Osteoblast (primary cell): ENCODE results near the gene ATM. TPM values are rescaled to one million over a fixed set of nuclear protein-coding genes. Genes with fewer than 3 reads are reported as not detected.

Experiments used
- DNase-seq: peaks from one replicate; pipeline ENCODE4 v3.0.0; 2011; ENCODE audit warnings: low spot score, mixed read lengths; ENCODE audit not compliant: insufficient read length; ENCODE audit errors: missing footprints
- H2AFZ ChIP-seq: 2 replicates; pipeline ENCODE4 v1.6.0; 2011; ENCODE audit warnings: mild to moderate bottlenecking, low read length
- H3K27ac ChIP-seq: 2 replicates; pipeline ENCODE4 v1.5.1; 2011; ENCODE audit warnings: mild to moderate bottlenecking, low read depth, low read length, moderate library complexity
- H3K27me3 ChIP-seq: 2 replicates; pipeline ENCODE4 v1.6.0; 2012; ENCODE audit warnings: mild to moderate bottlenecking, control low read depth, inconsistent platforms, low read length, moderate library complexity; ENCODE audit not compliant: insufficient read depth
- H3K36me3 ChIP-seq: 2 replicates; pipeline ENCODE4 v1.5.1; 2011; ENCODE audit warnings: mild to moderate bottlenecking, low read length, control low read depth, moderate library complexity; ENCODE audit not compliant: insufficient read depth
- H3K4me1 ChIP-seq: 2 replicates; pipeline ENCODE4 v1.5.1; 2011; ENCODE audit warnings: mild to moderate bottlenecking, low read length, control low read depth, moderate library complexity; ENCODE audit not compliant: insufficient read depth
- H3K4me2 ChIP-seq: 2 replicates; pipeline ENCODE4 v1.6.0; 2011; ENCODE audit warnings: mild to moderate bottlenecking, low read length; ENCODE audit not compliant: insufficient read depth
- H3K4me3 ChIP-seq: fragments of 200-600 bp; sonication (generic); 3 replicates; pipeline ENCODE4 v1.5.1; 2012; ENCODE audit warnings: mild to moderate bottlenecking, low read length, inconsistent platforms; ENCODE audit not compliant: insufficient read depth
- H3K79me2 ChIP-seq: 2 replicates; pipeline ENCODE4 v1.6.0; 2012; ENCODE audit warnings: mild to moderate bottlenecking, low read length, control low read depth, inconsistent platforms; ENCODE audit not compliant: insufficient read depth
- H3K9me3 ChIP-seq: 2 replicates; pipeline ENCODE4 v1.5.1; 2011; ENCODE audit warnings: low read depth, low read length, control low read depth
- H4K20me1 ChIP-seq: 2 replicates; pipeline ENCODE4 v1.6.0; 2012; ENCODE audit warnings: mild to moderate bottlenecking, low read length, control low read depth; ENCODE audit not compliant: insufficient read depth
- CTCF ChIP-seq: IDR thresholded peaks from 2 replicates; pipeline ENCODE4 v1.5.1; 2011; ENCODE audit warnings: mild to moderate bottlenecking, low read depth, low read length, moderate library complexity; ENCODE audit errors: extremely low read depth
- total RNA-seq: library from RNA; depleted of rRNA; stranded (reverse); fragments of >200 nt; gene quantifications from 2 replicates; pipeline ENCODE4 v1.2.3, GENCODE V29; 2012

The ATM gene
- total RNA-seq, 1 donor = 172 TPM

- H3K4me1 ChIP-seq = no peaks in the 10 kb centered on the region
- H3K27ac ChIP-seq = no peak overlapping the region
- H2AFZ ChIP-seq = no peak overlapping the region
- H3K27me3 ChIP-seq = no peaks in the 10 kb centered on the region
- no peak overlapping the region for H3K4me2 ChIP-seq
- TF ChIP-seq CTCF = no peak
- H3K9me3 ChIP-seq = peaks cover 2% of the 10 kb centered on the region
- DNase-seq = no peak
- H3K79me2 ChIP-seq = peaks cover 59% of the 10 kb centered on the region
- no peak overlapping the region for H3K4me3 ChIP-seq
- peaks cover 3% of the 10 kb centered on the region for H4K20me1 ChIP-seq
- H3K36me3 ChIP-seq = peaks cover 18% of the 10 kb centered on the region
These were observed 15.2 kb upstream of the ATM start for GRCh38 chr11:108207683-108208060.

GRCh38 chr11:108210441-108210840 lies 12.4 kb upstream of the ATM start:
- Histone ChIP-seq H3K36me3 (peaks cover 18% of the 10 kb centered on the region), H3K4me1 (no peaks in the 10 kb centered on the region), H3K27me3 (no peaks in the 10 kb centered on the region), H3K4me2 (no peak overlapping the region), H4K20me1 (peaks cover 3% of the 10 kb centered on the region), H3K27ac (no peak overlapping the region), H3K4me3 (no peak overlapping the region), H3K79me2 (peaks cover 75% of the 10 kb centered on the region), H2AFZ (no peak overlapping the region), H3K9me3 (peaks cover 2% of the 10 kb centered on the region)
- no peak for TF ChIP-seq CTCF
- no peak for DNase-seq

- Histone ChIP-seq H3K79me2 (peaks cover 79% of the 10 kb centered on the region), H3K27ac (no peak overlapping the region), H4K20me1 (no peaks in the 10 kb centered on the region), H3K4me3 (no peak overlapping the region), H3K4me2 (no peak overlapping the region), H3K4me1 (peaks cover 3% of the 10 kb centered on the region), H2AFZ (no peak overlapping the region), H3K36me3 (peaks cover 4% of the 10 kb centered on the region), H3K27me3 (no peaks in the 10 kb centered on the region), H3K9me3 (no peaks in the 10 kb centered on the region)
- TF ChIP-seq CTCF = no peak
- no peak for DNase-seq
These were observed 9.1 kb upstream of the ATM start for GRCh38 chr11:108213784-108214183.

- Histone ChIP-seq H2AFZ (no peak overlapping the region), H3K36me3 (no peaks in the 10 kb centered on the region), H3K4me1 (peaks cover 12% of the 10 kb centered on the region), H3K27me3 (no peaks in the 10 kb centered on the region), H4K20me1 (no peaks in the 10 kb centered on the region), H3K4me3 (no peak overlapping the region), H3K27ac (no peak overlapping the region), H3K9me3 (no peaks in the 10 kb centered on the region), H3K4me2 (no peak overlapping the region), H3K79me2 (peaks cover 91% of the 10 kb centered on the region)
- DNase-seq = no peak
- TF ChIP-seq CTCF = no peak
These were observed 5.9 kb upstream of the ATM start for GRCh38 chr11:108216988-108217387.
